GM12878 (cell line): ENCODE measurements around the gene SLC25A13. TPM values are rescaled to one million over a fixed set of nuclear protein-coding genes. Genes with fewer than 3 reads are reported as not detected.

ENCODE experiments used
- ATAC-seq: fragments of 200-7000 bp; cut with Tn5 transposase; 3 replicates; pipeline ENCODE4 v1.9.1; 2020; ENCODE audit warnings: mild to moderate bottlenecking, moderate library complexity
- BruUV-seq: library from RNA; stranded (reverse); fragments of 400-500 nt; replicated peaks from 2 replicates; lab custom pipeline; 2021; lab: Mats Ljungman, UMichigan
- CTCF ChIA-PET: fragments of 300-600 bp; sonication (Branson Sonifier 250); formaldehyde crosslinking; extraction: SDS; loops from one replicate; lab custom pipeline; 2021; ENCODE audit warnings: inconsistent platforms; lab: Yijun Ruan, JAX
- POLR2A ChIA-PET: fragments of 350-600 bp; formaldehyde crosslinking; extraction: SDS; loops from one replicate; lab custom pipeline; 2021; ENCODE audit warnings: inconsistent platforms; lab: Charles Lee
- RAD21 ChIA-PET: fragments of 300-600 bp; sonication (Branson Sonifier 250); formaldehyde crosslinking; loops from one replicate; lab custom pipeline; 2023; ENCODE audit warnings: antibody characterized with exemption; ENCODE audit not compliant: unreplicated experiment; lab: Charles Lee
- SMC1A ChIA-PET: fragments of 300-600 bp; sonication (Branson Sonifier 250); formaldehyde crosslinking; loops from one replicate; lab custom pipeline; 2023; ENCODE audit not compliant: unreplicated experiment, uncharacterized antibody; lab: Charles Lee
- DNase-seq: peaks from one replicate; pipeline ENCODE4 v3.0.0-alpha.2; 2011; ENCODE audit warnings: low read depth, low spot score
- FAIRE-seq: peaks from 3 replicates; lab custom pipeline; 2011; peaks lifted over from hg19 to GRCh38; lab: Jason Lieb, UNC
- H2AFZ ChIP-seq: 2 replicates; pipeline ENCODE4 v1.6.0; 2011; ENCODE audit warnings: low read depth, low read length, control low read depth; ENCODE audit not compliant: control insufficient read depth
- H3K27ac ChIP-seq: 2 replicates; pipeline ENCODE4 v1.5.1; 2011; ENCODE audit warnings: control low read depth; ENCODE audit not compliant: control insufficient read depth, insufficient read depth
- H3K27me3 ChIP-seq, 2 experiments: replicated peaks in 1 of 2; 2 replicates each; pipeline versions ENCODE4 v1.6.0 to v1.6.1; 2011; ENCODE audit warnings: low read length in 1 of 2; ENCODE audit not compliant: control insufficient read depth in 2 of 2, insufficient read depth in 2 of 2
- H3K36me3 ChIP-seq, 2 experiments: 2 replicates each; pipeline ENCODE4 v1.5.1; 2011; ENCODE audit warnings: low read length in 1 of 2; ENCODE audit not compliant: control insufficient read depth in 2 of 2, insufficient read depth in 2 of 2
- H3K4me1 ChIP-seq: 2 replicates; pipeline ENCODE4 v1.6.1; 2011; ENCODE audit warnings: mild to moderate bottlenecking, low read length, moderate library complexity, mixed read lengths; ENCODE audit not compliant: control insufficient read depth, insufficient read depth
- H3K4me2 ChIP-seq: 2 replicates; pipeline ENCODE4 v1.6.0; 2011; ENCODE audit warnings: control low read depth; ENCODE audit not compliant: control insufficient read depth, insufficient read depth
- H3K4me3 ChIP-seq: fragments of 200-600 bp; sonication (generic); 2 replicates; pipeline ENCODE4 v1.5.1; 2016
- H3K79me2 ChIP-seq: 2 replicates; pipeline ENCODE4 v1.6.0; 2011; ENCODE audit warnings: low read length; ENCODE audit not compliant: control insufficient read depth, insufficient read depth
- H3K9ac ChIP-seq: 2 replicates; pipeline ENCODE4 v1.8.0; 2011; ENCODE audit warnings: low read length, control low read depth, mixed read lengths; ENCODE audit not compliant: control insufficient read depth, insufficient read depth
- H3K9me3 ChIP-seq: replicated peaks from 3 replicates; pipeline ENCODE4 v1.5.1; 2011; ENCODE audit warnings: mild to moderate bottlenecking, low read length; ENCODE audit not compliant: control insufficient read depth, insufficient read depth
- H4K20me1 ChIP-seq: 2 replicates; pipeline ENCODE4 v1.6.0; 2011; ENCODE audit not compliant: control insufficient read depth, insufficient read depth
- BMI1 ChIP-seq: fragments of 450-650 bp; IDR thresholded peaks from 2 replicates; pipeline ENCODE4 v1.6.1; 2016; ENCODE audit warnings: mild to moderate bottlenecking, moderate library complexity, borderline replicate concordance
- CEBPB ChIP-seq, 2 experiments: fragments of 150-350 bp in 1 of 2; IDR thresholded peaks; 2 replicates each; pipeline ENCODE4 v1.6.1; 2012 to 2014; ENCODE audit warnings: low read depth in 2 of 2, low read length in 2 of 2, borderline replicate concordance in 1 of 2, inconsistent platforms in 1 of 2
- ETV6 ChIP-seq, 2 experiments: fragments of 450-650 bp in 1 of 2; IDR thresholded peaks in 1 of 2; conservative IDR thresholded peaks in 1 of 2; 2 replicates each; pipeline ENCODE4 v1.6.1; 2014; ENCODE audit warnings: antibody characterized with exemption in 1 of 2, borderline replicate concordance in 1 of 2, low read depth in 1 of 2, mild to moderate bottlenecking in 1 of 2, moderate library complexity in 1 of 2
- KDM1A ChIP-seq: fragments of 200-600 bp; sonication (generic); IDR thresholded peaks from 2 replicates; pipeline ENCODE4 v1.6.1; 2016; ENCODE audit warnings: borderline replicate concordance
- MEF2B ChIP-seq: fragments of 450-650 bp; IDR thresholded peaks from 2 replicates; pipeline ENCODE4 v1.6.1; 2018; ENCODE audit warnings: mild to moderate bottlenecking, moderate library complexity; ENCODE audit not compliant: partially characterized antibody, poor library complexity, severe bottlenecking
- NFXL1 ChIP-seq: fragments of 450-650 bp; IDR thresholded peaks from 2 replicates; pipeline ENCODE4 v1.6.1; 2017; ENCODE audit warnings: antibody characterized with exemption, mild to moderate bottlenecking, borderline replicate concordance
- RELA ChIP-seq: fragments of 450-650 bp; IDR thresholded peaks from 2 replicates; pipeline ENCODE4 v1.8.0; 2014; ENCODE audit warnings: borderline replicate concordance; ENCODE audit not compliant: partially characterized antibody
- RELB ChIP-seq: fragments of 450-650 bp; IDR thresholded peaks from 2 replicates; pipeline ENCODE4 v1.6.1; 2017; ENCODE audit warnings: low read depth, mild to moderate bottlenecking, moderate library complexity
- SREBF2 ChIP-seq: IDR thresholded peaks from 2 replicates; pipeline ENCODE4 v1.6.1; 2012; ENCODE audit warnings: mild to moderate bottlenecking, low read length
- SUPT20H ChIP-seq: IDR thresholded peaks from 2 replicates; pipeline ENCODE4 v1.6.1; 2011; ENCODE audit warnings: low read depth, mild to moderate bottlenecking, low read length, moderate library complexity, borderline replicate concordance; ENCODE audit not compliant: control insufficient read depth
- TCF7 ChIP-seq: IDR thresholded peaks from 2 replicates; pipeline ENCODE4 v1.6.1; 2014; ENCODE audit warnings: antibody characterized with exemption, borderline replicate concordance
- YY1 ChIP-seq: IDR thresholded peaks from 2 replicates; pipeline ENCODE4 v1.6.1; 2011; ENCODE audit warnings: low read depth, mild to moderate bottlenecking, low read length
- ZNF622 ChIP-seq: fragments of 450-650 bp; IDR thresholded peaks from 2 replicates; pipeline ENCODE4 v1.6.1; 2017; ENCODE audit warnings: mild to moderate bottlenecking, inconsistent platforms
- WGBS: methylation state at CpG from one replicate; pipeline ENCODE4 v1.1.6; 2016; ENCODE audit warnings: low lambda C conversion rate; ENCODE audit not compliant: insufficient replicate concordance, insufficient coverage; ENCODE audit errors: missing lambda C conversion rate; 5-methylcytosine and 5-hydroxymethylcytosine counted together
- in situ Hi-C: fragments of 300-500 bp; cut with MboI; formaldehyde crosslinking; loops from 9 replicates; pipeline ENCODE4 v1.14.3; 2018; ENCODE audit warnings: mixed read lengths
- intact Hi-C: fragments of 100-400 bp; cut with micrococcal nuclease; formaldehyde crosslinking; loops from one replicate; pipeline ENCODE4 v1.14.2; 2022; ENCODE audit not compliant: unreplicated experiment
- polyA plus RNA-seq, 11 experiments: library from polyadenylated mRNA; depleted of rRNA in 4 of 11; unstranded in 6 of 11; stranded (reverse) in 5 of 11; fragments of >200 nt; fragmentation: Nextera tagmentation in 4 of 11; fragmentation: Illumina TruSeq in 1 of 11; extraction: Ambion mirVana in 4 of 11; extraction: Trizol in 1 of 11; gene quantifications; 1 replicate in 1 of 11; 2 replicates in 10 of 11; pipeline versions ENCODE4 v1.2.1 to v1.2.3, GENCODE V29; 2011 to 2016; ENCODE audit warnings: inconsistent platforms in 2 of 11, missing spikeins in 2 of 11, low read depth in 1 of 11
- total RNA-seq, 4 experiments: library from RNA; depleted of rRNA in 3 of 4; stranded (reverse); fragments of >200 nt in 3 of 4; fragmentation: Illumina TruSeq in 1 of 4; extraction: Trizol in 1 of 4; gene quantifications; 2 replicates each; pipeline versions ENCODE4 v1.2.1 to v1.2.3, GENCODE V29; 2013 to 2021
- TF ChIP-seq, protein P1 (sequence below): IDR thresholded peaks from 2 replicates; pipeline ENCODE4 v1.6.1; 2012; ENCODE audit warnings: mild to moderate bottlenecking, low read depth, low read length

Gene SLC25A13
- total and polyA plus RNA-seq, 10 of the 15 experiments (the other 5 are each of a cell fraction or from before 2014, with no cell fraction given) = 7.0 to 24.7 (median 18.6) TPM

DNA sequence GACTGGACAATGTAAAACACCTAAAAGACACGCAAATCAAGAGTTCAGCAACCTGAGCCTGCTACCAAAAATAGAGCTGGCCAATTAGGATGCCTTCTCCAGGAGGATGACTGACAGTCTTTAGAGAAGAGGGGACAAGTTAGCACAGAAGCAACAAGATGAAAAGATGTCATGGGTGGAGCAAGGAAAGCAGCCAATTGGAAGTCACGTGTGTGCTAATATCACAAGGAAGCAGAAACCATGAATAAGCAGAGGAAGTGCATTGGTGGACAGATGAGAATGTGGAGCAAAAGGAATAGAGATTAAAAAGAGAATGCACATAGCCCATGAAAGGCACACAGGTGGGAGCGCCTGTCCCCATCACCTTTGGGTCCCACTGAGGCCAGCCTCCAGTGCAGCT, 148.1 kb downstream of the SLC25A13 start:
- Histone ChIP-seq H4K20me1 (no peaks in the 10 kb centered on the region), H3K79me2 (no peaks in the 10 kb centered on the region), H3K9ac (no peak overlapping the region), H3K4me2 (no peak overlapping the region), H3K27ac (no peak overlapping the region), H3K27me3 (no peaks in the 10 kb centered on the region), H3K4me3 (no peak overlapping the region), H3K9me3 (no peaks in the 10 kb centered on the region), H2AFZ (no peak overlapping the region), H3K36me3 (peaks cover 0 to 4% of the 10 kb centered on the region in 2 experiments; a peak in 3 of 4 replicates), H3K4me1 (no peaks in the 10 kb centered on the region)
- ChIA-PET POLR2A (no interaction called here), CTCF (no interaction called here), SMC1A (interaction anchor here (1.3 to 1.7 kb wide), 2 partner anchors 10 to 156 kb away, joined by 4 to 5 read pairs; no protein-coding TSS in a partner anchor), RAD21 (no interaction called here)
- ATAC-seq (no peak), FAIRE-seq (no peak), DNase-seq (no peak)
- in situ Hi-C loops (no loop called here), intact Hi-C loops (no loop called here)
- WGBS = 100% methylated on average over 3 of the region's 3 CpGs
- BruUV-seq = no TSS peak
- TF ChIP-seq SREBF2 = no peak
- TF ChIP-seq SUPT20H = no peak
- no peak for TF ChIP-seq CEBPB (IDR thresholded peaks at IDR 0.05; ENCODE audit: borderline replicate concordance in 1 of 2, low read depth in 2 of 2, low read length in 2 of 2)
- no peak for TF ChIP-seq RELB
- no peak for TF ChIP-seq BMI1
- no peak for TF ChIP-seq TCF7
- TF ChIP-seq, protein P1, sequence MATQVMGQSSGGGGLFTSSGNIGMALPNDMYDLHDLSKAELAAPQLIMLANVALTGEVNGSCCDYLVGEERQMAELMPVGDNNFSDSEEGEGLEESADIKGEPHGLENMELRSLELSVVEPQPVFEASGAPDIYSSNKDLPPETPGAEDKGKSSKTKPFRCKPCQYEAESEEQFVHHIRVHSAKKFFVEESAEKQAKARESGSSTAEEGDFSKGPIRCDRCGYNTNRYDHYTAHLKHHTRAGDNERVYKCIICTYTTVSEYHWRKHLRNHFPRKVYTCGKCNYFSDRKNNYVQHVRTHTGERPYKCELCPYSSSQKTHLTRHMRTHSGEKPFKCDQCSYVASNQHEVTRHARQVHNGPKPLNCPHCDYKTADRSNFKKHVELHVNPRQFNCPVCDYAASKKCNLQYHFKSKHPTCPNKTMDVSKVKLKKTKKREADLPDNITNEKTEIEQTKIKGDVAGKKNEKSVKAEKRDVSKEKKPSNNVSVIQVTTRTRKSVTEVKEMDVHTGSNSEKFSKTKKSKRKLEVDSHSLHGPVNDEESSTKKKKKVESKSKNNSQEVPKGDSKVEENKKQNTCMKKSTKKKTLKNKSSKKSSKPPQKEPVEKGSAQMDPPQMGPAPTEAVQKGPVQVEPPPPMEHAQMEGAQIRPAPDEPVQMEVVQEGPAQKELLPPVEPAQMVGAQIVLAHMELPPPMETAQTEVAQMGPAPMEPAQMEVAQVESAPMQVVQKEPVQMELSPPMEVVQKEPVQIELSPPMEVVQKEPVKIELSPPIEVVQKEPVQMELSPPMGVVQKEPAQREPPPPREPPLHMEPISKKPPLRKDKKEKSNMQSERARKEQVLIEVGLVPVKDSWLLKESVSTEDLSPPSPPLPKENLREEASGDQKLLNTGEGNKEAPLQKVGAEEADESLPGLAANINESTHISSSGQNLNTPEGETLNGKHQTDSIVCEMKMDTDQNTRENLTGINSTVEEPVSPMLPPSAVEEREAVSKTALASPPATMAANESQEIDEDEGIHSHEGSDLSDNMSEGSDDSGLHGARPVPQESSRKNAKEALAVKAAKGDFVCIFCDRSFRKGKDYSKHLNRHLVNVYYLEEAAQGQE = no peak
- no peak for TF ChIP-seq MEF2B
- no peak for TF ChIP-seq NFXL1
- TF ChIP-seq YY1 = no peak
- TF ChIP-seq ZNF622 = no peak
- no peak for TF ChIP-seq KDM1A
- no peak for TF ChIP-seq ETV6 (conservative IDR thresholded peaks at IDR 0.05 in 1 of 2, IDR thresholded peaks at IDR 0.05 in 1 of 2; ENCODE audit: borderline replicate concordance in 1 of 2, low read depth in 1 of 2)
- no peak for TF ChIP-seq RELA
